ENCODE data around the gene SGPL1. TPM values are rescaled to one million over a fixed set of nuclear protein-coding genes. Genes with fewer than 3 reads are reported as not detected.

SGPL1 gene
- total RNA-seq, 3 donors from 2014 or later (not counting 1 experiment from before 2014, with no cell fraction given): 33.7 to 48.4 (median 47.8) TPM

DNA sequence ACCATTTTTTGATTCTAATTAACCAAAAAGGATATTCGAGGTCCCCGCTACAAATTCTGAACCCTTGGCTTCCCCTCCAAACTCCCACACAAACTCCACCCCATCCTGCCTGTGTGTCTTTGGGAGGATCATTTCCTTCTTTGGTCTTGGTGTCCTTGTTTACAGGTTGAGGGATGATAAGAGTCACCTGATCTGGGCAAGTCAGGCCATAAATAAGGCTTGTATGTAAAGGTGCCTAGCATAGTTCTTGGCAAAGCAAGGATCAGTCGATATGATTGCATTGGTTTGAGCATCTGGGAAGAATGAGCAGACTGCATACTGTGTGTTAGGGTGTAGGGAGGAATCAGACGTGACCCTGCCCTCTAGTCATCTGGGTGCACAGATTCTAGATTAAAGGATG, 1.6 kb upstream of the SGPL1 start:
- no peak overlapping the region for H3K4me3 ChIP-seq (ENCODE audit: low read length)
- no peak for TF ChIP-seq CTCF (IDR thresholded peaks at IDR 0.05)
- H3K27ac Mint-ChIP-seq: peak overlapping the region in 1 of 2 donors; percentile 81
- H3K4me3 Mint-ChIP-seq: peak overlapping the region; percentile 47
- no peaks in the 10 kb centered on the region for H3K9me3 Mint-ChIP-seq
- H3K27me3 Mint-ChIP-seq (ENCODE audit: low read depth in 2 of 2): no peaks in the 10 kb centered on the region
- no peaks in the 10 kb centered on the region for H3K27me3 ChIP-seq (ENCODE audit: control insufficient read depth, insufficient read depth, low read length)
- H3K36me3 ChIP-seq (ENCODE audit: control insufficient read depth, insufficient read depth, low read length): no peaks in the 10 kb centered on the region
- H3K4me1 ChIP-seq (ENCODE audit: control insufficient read depth, insufficient read depth, low read length): peaks cover 12% of the 10 kb centered on the region
- DNase-seq (no peak), ATAC-seq (no peak)
- no peaks in the 10 kb centered on the region for H3K9me3 ChIP-seq (ENCODE audit: control insufficient read depth, insufficient read depth, low read length)
- 89% methylated on average over 2 of the region's 4 CpGs for WGBS (ENCODE audit: insufficient coverage)
- no peaks in the 10 kb centered on the region for H3K36me3 Mint-ChIP-seq
- intact Hi-C loops (cut with micrococcal nuclease): loop anchor here (2.0 kb wide), 1 partner anchor 263 kb away; no protein-coding TSS in a partner anchor
- H3K4me1 Mint-ChIP-seq: peaks cover 15 to 31% of the 10 kb centered on the region in 2 donors
- no peak overlapping the region for H3K27ac ChIP-seq (ENCODE audit: low read length)

DNA sequence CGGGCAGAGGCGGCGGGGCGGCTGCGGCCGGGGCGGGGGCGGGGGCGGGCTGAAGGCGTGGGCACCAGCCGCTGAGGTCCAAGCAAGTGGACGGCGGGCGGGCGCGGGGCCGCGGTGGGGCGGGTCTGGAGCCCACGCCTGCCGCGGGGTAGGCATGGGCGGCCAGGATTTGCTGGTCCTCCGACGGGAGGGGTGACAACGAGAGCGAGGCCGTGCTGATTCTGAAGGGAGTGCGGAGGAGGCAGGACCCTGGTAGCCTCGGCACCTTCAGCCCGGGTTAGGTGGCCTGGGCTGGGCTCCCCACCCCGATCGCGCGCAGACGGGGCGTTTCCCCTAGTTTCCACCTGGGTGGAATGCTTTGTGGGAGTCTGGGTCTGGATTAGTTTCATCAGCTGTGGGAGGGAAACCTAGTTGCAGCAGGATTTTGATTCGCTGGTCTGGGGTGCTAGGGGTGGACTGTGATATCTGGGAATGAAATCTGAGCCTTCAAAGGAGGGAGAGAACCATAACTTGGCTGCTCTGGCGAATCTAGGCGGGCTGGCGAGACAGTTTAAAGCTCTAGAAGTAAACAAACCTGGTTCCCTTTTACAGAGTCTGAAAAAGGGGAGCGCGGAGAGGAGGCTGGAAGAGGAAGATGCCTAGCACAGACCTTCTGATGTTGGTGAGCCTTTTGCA, 609 bp downstream of the SGPL1 start:
- H3K36me3 ChIP-seq (ENCODE audit: control insufficient read depth, insufficient read depth, low read length): peaks cover 3% of the 10 kb centered on the region
- whole genome bisulfite sequencing (ENCODE audit: insufficient coverage): 3% methylated on average over 43 of the region's 43 CpGs
- DNase-seq: peak in 1 of 2 donors; percentile 57
- Mint-ChIP-seq H3K4me1 (peaks cover 22 to 43% of the 10 kb centered on the region in 2 donors), H3K36me3 (no peaks in the 10 kb centered on the region), H3K27me3 (ENCODE audit: low read depth in 2 of 2) (no peaks in the 10 kb centered on the region), H3K9me3 (no peaks in the 10 kb centered on the region), H3K27ac (peak overlapping the region; percentile 75 to 81), H3K4me3 (peak overlapping the region; percentile 90)
- H3K4me1 ChIP-seq (ENCODE audit: control insufficient read depth, insufficient read depth, low read length): peaks cover 12% of the 10 kb centered on the region
- peak; percentile 39 to 46 (median 41) for ATAC-seq
- intact Hi-C loops (cut with micrococcal nuclease): no loop called here
- H3K9me3 ChIP-seq (ENCODE audit: control insufficient read depth, insufficient read depth, low read length): no peaks in the 10 kb centered on the region
- H3K4me3 ChIP-seq (ENCODE audit: low read length): peak overlapping the region; percentile 57
- TF ChIP-seq CTCF (IDR thresholded peaks at IDR 0.05): no peak
- no peaks in the 10 kb centered on the region for H3K27me3 ChIP-seq (ENCODE audit: control insufficient read depth, insufficient read depth, low read length)
- H3K27ac ChIP-seq (ENCODE audit: low read length): peak overlapping the region; percentile 32

DNA sequence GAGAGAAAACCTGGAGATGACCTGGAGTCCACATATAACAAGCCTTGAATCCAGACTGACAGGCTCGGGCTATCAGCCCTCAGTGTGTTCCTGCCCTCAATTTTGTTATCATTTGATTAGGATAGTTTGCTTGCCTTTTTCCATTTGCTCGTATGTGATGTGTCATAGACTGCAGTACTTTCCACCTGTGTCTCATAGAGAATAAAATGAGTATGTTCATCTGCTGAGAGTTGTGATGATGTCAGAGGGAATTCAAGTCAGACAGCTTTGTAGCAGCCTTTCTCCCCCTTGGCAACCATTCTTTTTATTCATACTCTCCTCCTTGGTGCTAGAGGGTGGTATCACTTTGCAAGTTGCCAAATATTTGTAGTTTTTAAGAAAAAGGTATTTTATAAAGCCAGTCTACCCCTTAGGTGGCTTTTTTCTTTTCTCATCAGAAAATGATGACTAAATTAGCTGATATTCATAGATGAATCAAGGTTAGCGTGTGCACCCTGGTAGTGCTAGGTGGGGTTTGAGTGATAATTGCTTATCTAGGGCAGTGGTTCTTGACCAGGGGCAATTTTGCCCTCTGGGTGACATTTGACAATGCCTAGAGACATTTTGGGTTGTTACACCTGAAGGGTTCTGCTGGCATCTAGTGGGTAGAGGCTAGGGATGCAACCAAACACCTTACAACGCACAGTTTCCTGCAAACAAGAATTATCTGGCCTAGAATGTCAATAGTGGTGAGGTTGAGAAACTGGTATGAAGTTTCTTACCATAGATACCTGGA, 5.4 kb downstream of the SGPL1 start:
- H3K9me3 Mint-ChIP-seq: no peaks in the 10 kb centered on the region
- H3K4me1 Mint-ChIP-seq: peaks cover 26 to 40% of the 10 kb centered on the region in 2 donors
- H3K4me3 Mint-ChIP-seq: no peak overlapping the region
- H3K36me3 ChIP-seq (ENCODE audit: control insufficient read depth, insufficient read depth, low read length): peaks cover 7% of the 10 kb centered on the region
- H3K4me1 ChIP-seq (ENCODE audit: control insufficient read depth, insufficient read depth, low read length): peaks cover 5% of the 10 kb centered on the region
- no peaks in the 10 kb centered on the region for H3K27me3 Mint-ChIP-seq (ENCODE audit: low read depth in 2 of 2)
- no peaks in the 10 kb centered on the region for H3K27me3 ChIP-seq (ENCODE audit: control insufficient read depth, insufficient read depth, low read length)
- no peaks in the 10 kb centered on the region for H3K9me3 ChIP-seq (ENCODE audit: control insufficient read depth, insufficient read depth, low read length)
- no peak overlapping the region for H3K27ac Mint-ChIP-seq
- H3K27ac ChIP-seq (ENCODE audit: low read length): no peak overlapping the region
- 88% methylated on average over 3 of the region's 4 CpGs for WGBS (ENCODE audit: insufficient coverage)
- intact Hi-C loops (cut with micrococcal nuclease): no loop called here
- peak in 1 of 2 donors; percentile 37 for DNase-seq
- no peaks in the 10 kb centered on the region for H3K36me3 Mint-ChIP-seq
- H3K4me3 ChIP-seq (ENCODE audit: low read length): no peak overlapping the region
- peak in 2 of 3 donors; percentile 55 to 68 for ATAC-seq
- no peak for TF ChIP-seq CTCF (IDR thresholded peaks at IDR 0.05)

Measured in natural killer cell (primary cell).